Sigmoid colon (tissue), 7 donors: Measurements from ENCODE around the gene ELFN1. TPM values are rescaled to one million over a fixed set of nuclear protein-coding genes. Genes with fewer than 3 reads are reported as not detected.
A peak's percentile ranks its signal among the peaks of the same experiment; 100 is the strongest.

Experiments
- DNase-seq: peaks from one replicate; pipeline ENCODE4 v3.0.0-alpha.2; 2019
- H3K27ac ChIP-seq, 4 donors: fragments of 200-600 bp; sonication (generic); one replicate each; pipeline ENCODE4 v1.5.1; 2016 to 2019; ENCODE audit warnings: mild to moderate bottlenecking in 1 of 4
- H3K27me3 ChIP-seq, 3 donors: fragments of 200-600 bp; sonication (generic); one replicate each; pipeline ENCODE4 v1.5.1; 2019; ENCODE audit warnings: mild to moderate bottlenecking in 1 of 3
- H3K36me3 ChIP-seq, 4 donors: fragments of 200-600 bp; sonication (generic); one replicate each; pipeline ENCODE4 v1.5.1; 2016 to 2019
- H3K4me1 ChIP-seq, 4 donors: fragments of 200-600 bp; sonication (generic); one replicate each; pipeline ENCODE4 v1.5.1; 2017 to 2019
- H3K4me3 ChIP-seq, 4 donors: fragments of 200-600 bp; sonication (generic); one replicate each; pipeline ENCODE4 v1.5.1; 2017 to 2019; ENCODE audit warnings: mild to moderate bottlenecking in 2 of 4, moderate library complexity in 1 of 4
- H3K9me3 ChIP-seq, 4 donors: fragments of 200-600 bp in 3 of 4; sonication (generic) in 3 of 4; one replicate each; pipeline versions ENCODE4 v1.5.1 to v1.6.1; 2013 to 2019
- EP300 ChIP-seq, 4 donors: sonication (generic); formaldehyde crosslinking; IDR thresholded peaks; one replicate each; pipeline ENCODE4 v1.6.1; 2017; ENCODE audit warnings: antibody characterized with exemption in 4 of 4
- POLR2A ChIP-seq, 2 donors: fragments of 450-650 bp; IDR thresholded peaks; one replicate each; pipeline ENCODE4 v1.6.1; 2016; ENCODE audit warnings: antibody characterized with exemption in 2 of 2, mild to moderate bottlenecking in 2 of 2, moderate library complexity in 2 of 2
- POLR2AphosphoS5 ChIP-seq, 4 donors: sonication (generic); formaldehyde crosslinking; IDR thresholded peaks; one replicate each; pipeline ENCODE4 v1.6.1; 2017; ENCODE audit warnings: antibody characterized with exemption in 4 of 4
- WGBS, 2 donors: extraction: QIAGEN DNeasy Blood & Tissue Kit; methylation state at CpG; one replicate each; pipeline ENCODE4 v1.1.7; 2013; 5-methylcytosine and 5-hydroxymethylcytosine counted together
- intact Hi-C: fragments of 100-400 bp; cut with DNase I; formaldehyde crosslinking; loops from one replicate; pipeline ENCODE4 v1.15.1; 2023
- polyA plus RNA-seq, 3 donors: library from polyadenylated mRNA; stranded (reverse); fragments of 200-250 nt; gene quantifications; one replicate each; pipeline ENCODE4 v1.2.3, GENCODE V29; 2013
- total RNA-seq, 4 donors: library from RNA; depleted of rRNA; stranded (reverse); fragments of >200 nt; gene quantifications; one replicate each; pipeline ENCODE4 v1.1.0, GENCODE V29; 2016
- TF ChIP-seq, protein P1 (sequence below), 4 experiments: fragments of 450-650 bp in 3 of 4; fragments of 200-600 bp in 1 of 4; IDR thresholded peaks; one replicate each; pipeline ENCODE4 v1.5.1; 2016 to 2019; ENCODE audit warnings: antibody characterized with exemption in 4 of 4, mild to moderate bottlenecking in 3 of 4, moderate library complexity in 2 of 4
- donor health status: healthy with polysubstance abuse.
- donor health status: Bipolar disorder and iron deficiency.
- donor health status: healthy.

Gene ELFN1
- total and polyA plus RNA-seq, 7 donors: 0.33 to 0.83 (median 0.54) TPM; not detected in 2

DNA sequence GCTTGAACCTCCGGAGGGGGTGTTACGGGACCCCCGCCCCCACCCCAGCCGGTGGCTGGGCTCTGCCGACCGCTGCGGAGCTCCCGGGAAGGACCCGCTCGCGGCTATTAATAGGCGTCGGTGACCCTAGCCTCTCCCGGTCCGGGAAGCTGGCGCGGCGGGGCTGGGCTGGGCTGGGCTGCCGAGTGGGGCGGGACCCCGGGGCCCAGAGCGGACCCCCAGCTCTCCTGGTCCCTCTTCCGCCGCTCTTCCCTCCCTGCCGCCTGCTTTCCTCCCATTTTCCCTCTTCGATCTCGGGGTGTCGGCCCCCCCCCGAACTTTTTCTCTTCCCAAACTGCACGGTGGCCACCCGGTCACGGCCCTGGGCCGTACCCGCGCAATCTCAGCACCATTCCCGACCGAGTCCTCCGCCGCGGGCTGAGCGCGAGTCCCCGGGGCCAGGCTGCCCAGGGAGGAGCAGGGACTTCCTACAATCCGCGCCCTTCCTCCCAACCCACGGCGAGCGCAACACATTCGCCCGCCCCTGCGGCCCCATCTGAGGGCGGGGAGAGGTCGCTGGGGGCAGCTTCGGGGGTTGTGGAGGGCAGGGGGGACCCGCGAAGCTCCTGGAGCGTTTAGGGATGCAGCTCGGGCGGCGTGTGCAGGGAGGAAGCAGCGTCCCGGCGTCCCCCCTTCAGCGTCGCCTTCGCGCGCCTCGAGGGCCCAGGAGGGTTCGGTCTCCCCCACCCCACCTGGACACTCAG is 3.1 kb upstream of the ELFN1 start:
- Histone ChIP-seq H3K27ac (no peak overlapping the region), H3K4me3 (peak overlapping the region; percentile 8 to 57 (median 49)), H3K9me3 (no peaks in the 10 kb centered on the region), H3K27me3 (peaks cover 76 to 98% (median 97%) of the 10 kb centered on the region in 3 donors), H3K36me3 (no peaks in the 10 kb centered on the region), H3K4me1 (peaks cover 0 to 59% (median 58%) of the 10 kb centered on the region in 4 donors)
- DNase-seq: peak; percentile 36
- intact Hi-C loops: loop anchor here (5.0 kb wide), 1 partner anchor 680 kb away; no protein-coding TSS in a partner anchor
- TF ChIP-seq POLR2A (IDR thresholded peaks at IDR 0.05): no peak
- TF ChIP-seq POLR2AphosphoS5 (IDR thresholded peaks at IDR 0.05): no peak
- no peak for TF ChIP-seq EP300 (IDR thresholded peaks at IDR 0.05)
- TF ChIP-seq, protein P1, sequence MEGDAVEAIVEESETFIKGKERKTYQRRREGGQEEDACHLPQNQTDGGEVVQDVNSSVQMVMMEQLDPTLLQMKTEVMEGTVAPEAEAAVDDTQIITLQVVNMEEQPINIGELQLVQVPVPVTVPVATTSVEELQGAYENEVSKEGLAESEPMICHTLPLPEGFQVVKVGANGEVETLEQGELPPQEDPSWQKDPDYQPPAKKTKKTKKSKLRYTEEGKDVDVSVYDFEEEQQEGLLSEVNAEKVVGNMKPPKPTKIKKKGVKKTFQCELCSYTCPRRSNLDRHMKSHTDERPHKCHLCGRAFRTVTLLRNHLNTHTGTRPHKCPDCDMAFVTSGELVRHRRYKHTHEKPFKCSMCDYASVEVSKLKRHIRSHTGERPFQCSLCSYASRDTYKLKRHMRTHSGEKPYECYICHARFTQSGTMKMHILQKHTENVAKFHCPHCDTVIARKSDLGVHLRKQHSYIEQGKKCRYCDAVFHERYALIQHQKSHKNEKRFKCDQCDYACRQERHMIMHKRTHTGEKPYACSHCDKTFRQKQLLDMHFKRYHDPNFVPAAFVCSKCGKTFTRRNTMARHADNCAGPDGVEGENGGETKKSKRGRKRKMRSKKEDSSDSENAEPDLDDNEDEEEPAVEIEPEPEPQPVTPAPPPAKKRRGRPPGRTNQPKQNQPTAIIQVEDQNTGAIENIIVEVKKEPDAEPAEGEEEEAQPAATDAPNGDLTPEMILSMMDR (IDR thresholded peaks at IDR 0.05): no peak
- WGBS, 2 donors: 1 to 2% methylated on average over 70 of the region's 70 CpGs

DNA sequence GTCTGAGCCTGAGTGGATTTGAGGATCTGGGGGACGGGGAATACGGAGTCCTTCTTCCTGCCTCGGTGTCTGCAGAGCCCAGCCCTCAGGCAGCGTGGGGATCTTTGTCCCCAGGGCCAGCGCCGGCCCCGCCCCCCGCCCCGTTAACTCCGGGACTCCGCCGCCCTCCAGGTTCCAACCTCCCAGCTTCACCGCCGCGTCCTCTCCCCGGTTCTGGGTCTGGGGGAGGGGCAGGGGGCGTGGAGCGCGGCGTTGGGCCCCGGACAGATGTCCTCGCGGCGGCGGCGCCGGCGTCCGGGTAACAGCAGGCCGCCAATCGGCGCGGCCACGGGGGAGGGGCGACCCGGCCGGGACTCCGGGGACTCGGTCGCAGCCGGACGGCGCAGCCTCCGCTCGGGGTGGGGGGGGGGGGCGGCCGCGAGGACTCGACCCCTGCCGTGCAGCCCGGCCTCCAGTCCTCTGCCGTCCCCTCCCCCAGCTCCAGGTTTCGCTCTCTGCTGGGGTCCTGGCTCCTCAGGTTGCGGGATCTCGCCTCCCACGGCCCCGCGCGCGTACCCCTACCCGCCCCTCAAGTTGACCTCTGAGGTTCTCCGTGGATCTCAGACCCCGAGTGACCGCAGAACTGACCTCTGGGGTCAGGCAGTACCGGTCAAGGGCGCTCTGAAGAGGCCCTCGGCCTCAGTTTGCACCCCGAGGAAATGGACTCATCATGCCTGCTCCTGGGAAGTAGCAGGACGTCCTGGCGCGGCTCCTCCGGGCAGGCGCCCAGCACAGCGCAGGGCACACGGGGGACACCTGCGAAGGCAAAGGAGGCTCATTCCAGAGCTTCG is 2.3 kb upstream of the ELFN1 start:
- intact Hi-C loops: loop anchor here (5.0 kb wide), 1 partner anchor 680 kb away; no protein-coding TSS in a partner anchor
- DNase-seq: peak; percentile 55
- no peaks in the 10 kb centered on the region for H3K9me3 ChIP-seq
- TF ChIP-seq EP300 (IDR thresholded peaks at IDR 0.05): no peak
- TF ChIP-seq POLR2AphosphoS5 (IDR thresholded peaks at IDR 0.05): no peak
- TF ChIP-seq POLR2A (IDR thresholded peaks at IDR 0.05): no peak
- TF ChIP-seq, protein P1 (IDR thresholded peaks at IDR 0.05): no peak
- H3K4me1 ChIP-seq: peaks cover 0 to 59% (median 58%) of the 10 kb centered on the region in 4 donors
- WGBS, 2 donors: 10 to 13% methylated on average over 77 of the region's 77 CpGs
- H3K36me3 ChIP-seq: no peaks in the 10 kb centered on the region
- H3K27me3 ChIP-seq: peaks cover 79 to 98% (median 98%) of the 10 kb centered on the region in 3 donors
- H3K27ac ChIP-seq: no peak overlapping the region
- peak overlapping the region in 3 of 4 donors; percentile 41 to 57 (median 57) for H3K4me3 ChIP-seq

DNA sequence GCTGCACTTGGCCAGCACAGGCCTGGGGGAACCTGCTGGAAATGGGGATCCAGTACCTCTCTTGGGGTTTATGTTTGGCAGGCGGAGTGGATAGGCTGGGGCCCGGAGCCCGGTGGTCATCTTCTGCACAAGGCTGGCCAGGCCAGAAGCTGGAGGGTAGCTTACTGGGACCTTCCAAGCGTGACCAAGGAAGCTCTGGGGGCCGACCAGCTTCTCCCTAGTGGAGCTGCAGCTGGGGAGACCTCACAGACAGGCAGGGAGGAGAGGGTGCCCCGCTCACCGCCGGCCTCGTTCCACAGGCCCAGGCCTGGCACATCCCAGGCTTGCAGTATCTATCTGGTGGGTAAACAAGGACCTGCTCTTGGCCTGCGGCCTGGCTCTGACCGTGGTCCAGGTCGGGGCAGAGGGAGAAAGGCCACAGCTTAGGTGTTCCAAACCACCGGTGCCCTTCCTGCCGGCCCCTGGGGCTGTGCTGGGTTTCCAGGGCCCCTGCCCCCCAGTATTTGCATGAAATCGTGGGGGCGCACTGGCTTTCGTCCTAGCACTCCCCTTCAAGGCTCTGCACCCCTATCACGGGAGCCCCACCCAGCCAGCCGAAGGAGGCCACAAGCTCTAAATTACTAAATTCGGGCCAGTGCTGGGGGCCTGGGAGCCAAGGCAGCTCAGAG is 1.5 kb upstream of the ELFN1 start:
- Histone ChIP-seq H3K4me1 (peaks cover 0 to 59% (median 58%) of the 10 kb centered on the region in 4 donors), H3K9me3 (no peaks in the 10 kb centered on the region), H3K27me3 (peaks cover 79 to 98% (median 98%) of the 10 kb centered on the region in 3 donors), H3K36me3 (no peaks in the 10 kb centered on the region), H3K4me3 (no peak overlapping the region), H3K27ac (no peak overlapping the region)
- 32 to 46% methylated on average over 20 of the region's 20 CpGs for WGBS, 2 donors
- TF ChIP-seq POLR2A (IDR thresholded peaks at IDR 0.05) (no peak), EP300 (IDR thresholded peaks at IDR 0.05) (no peak), POLR2AphosphoS5 (IDR thresholded peaks at IDR 0.05) (no peak)
- TF ChIP-seq, protein P1 (IDR thresholded peaks at IDR 0.05): no peak
- peak; percentile 60 for DNase-seq
- intact Hi-C loops: loop anchor here (5.0 kb wide), 1 partner anchor 679 kb away; no protein-coding TSS in a partner anchor
